Measurements from ENCODE around the gene SSX7.
"Not testable (repeated sequence)": the region's sequence is repeated elsewhere in the genome, so short reads cannot be mapped to it uniquely, and the experiment has no call there.

SSX7 gene, protein sequence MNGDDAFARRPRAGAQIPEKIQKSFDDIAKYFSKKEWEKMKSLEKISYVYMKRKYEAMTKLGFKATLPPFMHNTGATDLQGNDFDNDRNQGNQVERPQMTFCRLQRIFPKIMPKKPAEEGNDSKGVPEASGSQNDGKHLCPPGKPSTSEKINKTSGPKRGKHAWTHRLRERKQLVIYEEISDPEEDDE

DNA sequence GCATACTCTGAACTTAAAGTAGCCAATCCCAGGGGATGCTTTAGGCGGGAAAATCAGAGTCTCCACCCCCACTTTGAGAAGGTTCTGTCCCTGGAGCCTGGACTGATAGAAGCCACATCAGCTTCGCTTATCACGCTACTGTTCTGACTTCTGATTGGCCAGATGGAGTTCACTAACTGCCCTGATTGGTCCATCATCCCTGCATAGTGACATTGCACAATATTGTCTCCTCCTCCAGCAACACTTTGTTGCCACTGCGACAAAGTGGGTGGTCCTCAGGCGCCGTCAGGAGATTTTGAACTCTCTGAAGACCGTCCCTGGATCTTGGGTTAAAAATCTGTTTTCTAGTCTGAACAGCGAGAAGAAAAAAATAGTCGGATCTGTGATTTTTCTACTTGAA, at the start of gene SSX7:
Gene SSX7, minus strand, starts transcription at position 101 of the 400 bp plus-strand sequence. CDS start 1,428 bp downstream, outside the sequence.
- in situ Hi-C loops (cut with HindIII; ENCODE audit: low sequenced_read_pairs), result not testable (repeated sequence)

DNA sequence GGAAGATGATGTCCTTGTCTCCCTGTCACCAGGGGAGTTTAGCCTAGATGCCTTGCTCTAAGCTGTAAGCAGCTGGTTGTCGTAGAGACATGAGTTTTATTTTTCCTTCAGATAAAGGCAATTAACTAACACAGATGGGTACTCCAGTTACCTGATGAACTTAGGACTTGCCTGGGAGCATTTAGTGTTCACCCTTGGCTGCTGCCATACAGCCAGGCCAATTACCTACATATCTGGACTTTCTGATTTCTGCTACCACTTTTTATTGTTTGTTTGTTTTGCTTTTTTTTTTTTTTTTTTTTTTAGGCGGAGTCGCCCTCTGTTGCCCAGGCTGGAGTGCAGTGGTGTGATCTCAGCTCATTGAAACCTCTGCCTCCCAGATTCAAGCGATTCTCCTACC, 37.3 kb upstream of the SSX7 start:
- in situ Hi-C loops (cut with HindIII; ENCODE audit: low sequenced_read_pairs), result not testable (repeated sequence)

DNA sequence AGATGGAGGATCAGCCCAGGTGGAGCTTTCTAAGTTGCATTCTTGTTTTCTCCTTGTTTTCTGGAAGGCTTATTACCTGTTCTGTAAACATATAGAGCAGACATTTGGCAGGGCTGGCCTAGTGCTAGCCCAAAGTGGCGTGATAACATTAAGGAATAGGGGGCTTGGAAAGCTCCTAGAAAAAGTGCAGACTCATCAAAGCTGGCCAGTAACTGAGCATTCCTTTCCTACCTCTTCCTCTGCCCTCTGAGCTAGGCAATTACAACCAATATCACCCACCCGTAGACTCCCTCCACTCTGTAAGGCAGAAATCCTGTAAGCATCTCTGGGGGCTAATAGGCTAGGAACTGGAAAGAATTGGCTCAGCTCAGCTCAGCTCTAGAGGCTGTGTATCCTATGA, 7.5 kb upstream of the SSX7 start:
- in situ Hi-C loops (cut with HindIII; ENCODE audit: low sequenced_read_pairs), result not testable (repeated sequence)

GRCh38 chrX:52655475-52655874, 775 bp upstream of the SSX7 start:
- in situ Hi-C loops (cut with HindIII; ENCODE audit: low sequenced_read_pairs), result not testable (repeated sequence)

DNA sequence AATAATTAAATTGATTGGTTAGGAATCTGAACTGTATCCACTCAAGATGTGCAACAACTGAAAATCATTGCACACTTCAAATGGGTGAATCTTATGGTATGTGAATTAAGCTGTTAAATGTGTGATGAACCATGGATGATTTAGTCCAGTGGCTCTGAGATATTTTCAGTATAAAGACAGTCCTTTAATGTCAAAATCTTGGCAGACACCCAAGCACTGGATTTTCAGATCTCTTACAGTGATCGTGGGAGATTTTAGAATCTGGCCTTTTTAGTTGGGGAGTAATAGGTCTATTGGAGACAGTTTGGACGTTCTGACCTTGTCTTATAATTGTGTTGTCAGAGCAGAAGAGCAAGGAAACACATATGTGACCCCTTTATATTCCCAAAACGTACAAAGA, 4.0 kb downstream of the SSX7 start:
- in situ Hi-C loops (cut with HindIII; ENCODE audit: low sequenced_read_pairs), result not testable (repeated sequence)

- in situ Hi-C loops (cut with HindIII; ENCODE audit: low sequenced_read_pairs), result not testable (repeated sequence)
Observed at GRCh38 chrX:52648956-52649355, 5.7 kb downstream of the SSX7 start.

- in situ Hi-C loops (cut with HindIII; ENCODE audit: low sequenced_read_pairs), result not testable (repeated sequence)
Observed at GRCh38 chrX:52628483-52628882, 26.2 kb downstream of the SSX7 start.

GRCh38 chrX:52620661-52621060, 34.0 kb downstream of the SSX7 start:
- in situ Hi-C loops (cut with HindIII; ENCODE audit: low sequenced_read_pairs), result not testable (repeated sequence)

DNA sequence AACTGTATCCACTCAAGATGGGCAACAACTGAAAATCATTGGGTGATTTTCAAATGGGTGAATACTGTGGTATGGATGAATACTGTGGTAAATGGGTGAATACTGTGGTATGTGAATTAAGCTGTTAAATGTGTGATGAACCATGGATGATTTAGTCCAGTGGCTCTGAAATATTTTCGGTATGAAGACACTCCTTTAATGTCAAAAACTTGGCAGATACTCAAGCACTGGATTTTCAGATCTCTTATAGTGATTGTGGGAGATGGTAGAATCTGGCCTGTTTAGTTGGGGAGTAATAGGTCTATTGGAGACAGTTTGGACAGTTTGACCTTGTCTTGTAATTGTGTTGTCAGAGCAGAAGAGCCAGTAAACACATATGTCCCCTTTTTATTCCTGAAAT, 45.7 kb downstream of the SSX7 start:
- in situ Hi-C loops (cut with HindIII; ENCODE audit: low sequenced_read_pairs), result no loop called here

DNA sequence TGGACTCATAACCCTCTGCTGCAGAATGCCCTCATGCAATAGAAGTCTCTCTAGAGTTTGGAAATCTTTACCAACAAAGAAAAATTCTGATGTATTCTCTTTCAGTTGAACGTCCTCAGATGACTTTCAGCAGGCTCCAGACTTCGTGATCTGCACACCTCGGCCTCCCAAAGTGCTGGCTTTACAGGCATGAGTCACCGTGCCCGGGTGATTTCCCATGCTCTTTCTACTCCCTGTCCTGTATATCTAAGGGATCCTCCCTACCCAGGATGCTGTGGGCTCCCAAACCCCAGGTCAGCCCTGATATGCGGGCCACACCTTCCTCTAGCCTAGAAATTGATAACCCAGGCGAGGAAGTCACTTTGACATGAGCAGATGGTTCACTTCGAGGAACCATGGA, 51.5 kb downstream of the SSX7 start:
- in situ Hi-C loops (cut with HindIII; ENCODE audit: low sequenced_read_pairs), result not testable (repeated sequence)

- in situ Hi-C loops (cut with HindIII; ENCODE audit: low sequenced_read_pairs), result no loop called here
Observed at GRCh38 chrX:52598886-52599285, 55.8 kb downstream of the SSX7 start.

DNA sequence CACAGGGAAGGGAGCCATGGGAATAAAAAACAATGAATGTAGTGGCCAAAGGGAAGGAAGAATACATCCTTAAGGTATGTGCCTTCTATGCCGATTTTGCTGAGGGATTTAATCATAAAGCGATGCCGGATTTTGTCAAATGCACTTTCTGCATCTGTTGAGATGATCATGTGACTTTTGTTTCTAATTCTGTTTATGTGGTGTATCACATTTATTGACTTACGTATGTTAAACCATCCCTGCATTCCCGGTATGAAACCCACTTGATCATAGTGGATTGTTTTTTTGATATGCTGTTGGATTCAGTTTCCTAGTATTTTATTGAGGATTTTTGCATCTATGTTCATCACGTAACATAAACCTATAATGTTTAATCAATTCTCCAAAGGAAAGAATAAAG, 60.0 kb downstream of the SSX7 start:
- in situ Hi-C loops (cut with HindIII; ENCODE audit: low sequenced_read_pairs), result no loop called here

All from endothelial cell of hepatic sinusoid (primary cell).